ENCODE measurements around the gene MEAF6. TPM values are rescaled to one million over a fixed set of nuclear protein-coding genes. Genes with fewer than 3 reads are reported as not detected.

MEAF6 gene
- total RNA-seq, 1 donor: 60.9 TPM

DNA sequence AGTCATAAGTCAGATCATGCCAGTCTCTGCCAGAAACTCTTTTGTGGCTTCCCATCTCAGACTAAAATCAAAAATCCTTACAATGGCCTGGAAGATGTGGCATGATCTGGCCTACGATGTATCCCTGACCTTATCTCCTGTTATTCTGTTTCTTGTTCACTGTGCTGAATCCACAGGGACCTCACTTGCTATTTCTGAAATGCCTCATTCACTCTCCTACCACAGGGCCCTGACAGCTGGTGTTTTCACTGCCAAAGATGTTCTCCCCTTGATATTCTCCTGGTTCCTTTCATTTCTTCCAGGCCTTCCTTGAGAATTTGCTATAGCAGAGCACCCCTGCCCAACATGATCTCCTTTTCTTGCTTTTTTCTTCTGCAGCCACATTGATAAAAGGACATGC lies 43.8 kb upstream of the MEAF6 start:
- TF ChIP-seq CTCF (IDR thresholded peaks at IDR 0.05; ENCODE audit: insufficient read depth, low read depth, low read length): no peak
- no peak for DNase-seq (ENCODE audit: low read depth)
- H3K4me3 ChIP-seq (ENCODE audit: low read depth, low read length): no peak overlapping the region

GRCh38 chr1:37557402-37557801 lies 42.8 kb upstream of the MEAF6 start:
- no peak for TF ChIP-seq CTCF (IDR thresholded peaks at IDR 0.05; ENCODE audit: insufficient read depth, low read depth, low read length)
- DNase-seq (ENCODE audit: low read depth): no peak
- peak overlapping the region; percentile 65 for H3K4me3 ChIP-seq (ENCODE audit: low read depth, low read length)

- TF ChIP-seq CTCF (IDR thresholded peaks at IDR 0.05; ENCODE audit: insufficient read depth, low read depth, low read length): no peak
- peak within 1 kb of the TSS; percentile 65 for H3K4me3 ChIP-seq (ENCODE audit: low read depth, low read length)
- peak; percentile 94 for DNase-seq (ENCODE audit: low read depth)
These were observed 42.2 kb upstream of the MEAF6 start, which contains the start of gene DNALI1 for GRCh38 chr1:37556712-37557196. Gene DNALI1, plus strand, starts transcription at chr1:37556940. Its CDS starts 55 bp downstream, at chr1:37556995.

GRCh38 chr1:37553927-37554808 lies 39.6 kb upstream of the MEAF6 start, which contains the start of gene SNIP1:
Gene SNIP1, minus strand, starts transcription at chr1:37554293. Its CDS starts 64 bp downstream, at chr1:37554229.
- peak; percentile 94 for DNase-seq (ENCODE audit: low read depth)
- no peak for TF ChIP-seq CTCF (IDR thresholded peaks at IDR 0.05; ENCODE audit: insufficient read depth, low read depth, low read length)
- peak within 1 kb of the TSS; percentile 96 for H3K4me3 ChIP-seq (ENCODE audit: low read depth, low read length)

DNA sequence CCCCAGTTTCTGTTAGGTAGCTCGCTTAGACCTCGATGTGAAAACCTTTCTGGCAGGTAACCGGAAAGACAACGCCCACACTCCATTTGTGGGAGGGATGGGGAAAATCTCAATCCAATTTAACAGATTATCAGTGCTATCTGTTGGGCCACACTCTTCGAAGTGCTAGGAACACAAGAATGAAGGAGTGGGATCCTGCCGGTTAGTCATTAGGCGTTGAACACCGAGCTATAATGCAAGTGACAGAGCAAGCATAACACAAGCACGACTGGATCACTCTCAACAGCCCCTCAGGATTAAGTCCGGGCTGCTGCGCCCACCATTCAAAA lies 39.0 kb upstream of the MEAF6 start:
- no peak for TF ChIP-seq CTCF (IDR thresholded peaks at IDR 0.05; ENCODE audit: insufficient read depth, low read depth, low read length)
- no peak for DNase-seq (ENCODE audit: low read depth)
- H3K4me3 ChIP-seq (ENCODE audit: low read depth, low read length): peak overlapping the region; percentile 96

DNA sequence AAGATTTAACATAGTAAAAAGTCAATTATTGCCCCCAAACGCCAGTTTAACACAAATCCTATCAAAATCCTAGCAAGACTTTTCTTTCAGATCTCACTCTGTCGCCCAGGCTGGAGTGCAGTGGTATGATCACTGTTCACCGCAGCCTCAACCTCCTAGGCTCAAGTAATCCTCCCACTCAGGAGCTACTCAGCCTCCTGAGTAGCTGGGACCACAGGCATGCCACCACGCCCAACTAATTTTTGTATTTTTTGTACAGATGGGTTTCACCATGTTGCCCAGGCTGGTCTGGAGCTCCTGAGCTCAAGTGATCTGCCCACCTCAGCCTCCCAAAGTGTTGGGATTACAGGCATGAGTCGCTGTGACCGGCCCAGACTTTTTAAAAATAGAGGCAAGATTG lies 34.8 kb upstream of the MEAF6 start:
- DNase-seq (ENCODE audit: low read depth): no peak
- no peak for TF ChIP-seq CTCF (IDR thresholded peaks at IDR 0.05; ENCODE audit: insufficient read depth, low read depth, low read length)
- no peak overlapping the region for H3K4me3 ChIP-seq (ENCODE audit: low read depth, low read length)

All from fibroblast of villous mesenchyme (primary cell).